Body of pancreas (tissue), 4 donors: Measurements from ENCODE around the gene PARP8. TPM values are rescaled to one million over a fixed set of nuclear protein-coding genes. Genes with fewer than 3 reads are reported as not detected.

ENCODE experiments used
- ATAC-seq: fragments of 150-250 bp; one replicate; pipeline ENCODE4 v1.9.1; 2016
- DNase-seq, 4 donors: peaks; one replicate each; pipeline ENCODE4 v3.0.0-alpha.2; 2019
- H3K27ac ChIP-seq, 4 donors: fragments of 200-600 bp; sonication (generic); 1 replicate in 3 of 4; 2 replicates in 1 of 4; pipeline versions ENCODE4 v1.5.1 to v1.6.1; 2016 to 2019; ENCODE audit warnings: mild to moderate bottlenecking in 1 of 4, mixed read lengths in 1 of 4, moderate library complexity in 1 of 4
- H3K27me3 ChIP-seq, 2 donors: fragments of 200-600 bp; sonication (generic); one replicate each; pipeline ENCODE4 v1.6.0; 2016; ENCODE audit warnings: mild to moderate bottlenecking in 1 of 2
- H3K36me3 ChIP-seq, 2 donors: fragments of 200-600 bp; sonication (generic); replicated peaks in 1 of 2; 2 replicates each; pipeline ENCODE4 v1.5.1; 2016; ENCODE audit warnings: low read depth in 2 of 2; ENCODE audit not compliant: insufficient read depth in 1 of 2
- H3K4me1 ChIP-seq: fragments of 200-600 bp; sonication (generic); one replicate; pipeline ENCODE4 v1.6.0; 2016
- H3K4me3 ChIP-seq, 2 donors: fragments of 200-600 bp; sonication (generic); 1 replicate in 1 of 2; 2 replicates in 1 of 2; pipeline ENCODE4 v1.5.1; 2016 to 2019
- H3K9me3 ChIP-seq, 3 donors: fragments of 200-600 bp; sonication (generic); 1 replicate in 2 of 3; 2 replicates in 1 of 3; pipeline ENCODE4 v1.5.1; 2016
- CTCF ChIP-seq, 7 experiments: fragments of 450-650 bp in 4 of 7; fragments of 200-600 bp in 3 of 7; sonication (generic) in 3 of 7; IDR thresholded peaks; one replicate each; pipeline ENCODE4 v1.5.1; 2016 to 2019; ENCODE audit warnings: antibody characterized with exemption in 7 of 7
- POLR2A ChIP-seq, 3 donors: fragments of 450-650 bp; IDR thresholded peaks; one replicate each; pipeline ENCODE4 v1.6.1; 2016; ENCODE audit warnings: antibody characterized with exemption in 3 of 3, mild to moderate bottlenecking in 2 of 3
- WGBS, 2 donors: methylation state at CpG; one replicate each; pipeline ENCODE4 v1.1.5; 2017; 5-methylcytosine and 5-hydroxymethylcytosine counted together
- intact Hi-C: fragments of 100-400 bp; cut with DNase I; formaldehyde crosslinking; loops from one replicate; pipeline ENCODE4 v1.15.1; 2023
- total RNA-seq, 2 donors: library from RNA; depleted of rRNA; stranded (reverse); fragments of >200 nt; gene quantifications; one replicate each; pipeline ENCODE4 v1.1.0, GENCODE V29; 2016

The PARP8 gene
- total RNA-seq, 2 donors from 2014 or later = 13.5 to 17.9 TPM

- Histone ChIP-seq H3K27ac (peak overlapping the region in 2 of 4 donors; percentile 26 to 38), H3K36me3 (no peaks in the 10 kb centered on the region), H3K27me3 (no peaks in the 10 kb centered on the region), H3K4me3 (no peak overlapping the region), H3K4me1 (no peaks in the 10 kb centered on the region), H3K9me3 (no peaks in the 10 kb centered on the region)
- 36 to 59% methylated on average over 2 of the region's 2 CpGs for WGBS, 2 donors
- DNase-seq (no peak), ATAC-seq (peak; percentile 90)
- intact Hi-C loops = no loop called here
- TF ChIP-seq CTCF (IDR thresholded peaks at IDR 0.05) (no peak), POLR2A (IDR thresholded peaks at IDR 0.05) (no peak)
Observed at GRCh38 chr5:50717651-50718050, 51.2 kb downstream of the PARP8 start.

DNA sequence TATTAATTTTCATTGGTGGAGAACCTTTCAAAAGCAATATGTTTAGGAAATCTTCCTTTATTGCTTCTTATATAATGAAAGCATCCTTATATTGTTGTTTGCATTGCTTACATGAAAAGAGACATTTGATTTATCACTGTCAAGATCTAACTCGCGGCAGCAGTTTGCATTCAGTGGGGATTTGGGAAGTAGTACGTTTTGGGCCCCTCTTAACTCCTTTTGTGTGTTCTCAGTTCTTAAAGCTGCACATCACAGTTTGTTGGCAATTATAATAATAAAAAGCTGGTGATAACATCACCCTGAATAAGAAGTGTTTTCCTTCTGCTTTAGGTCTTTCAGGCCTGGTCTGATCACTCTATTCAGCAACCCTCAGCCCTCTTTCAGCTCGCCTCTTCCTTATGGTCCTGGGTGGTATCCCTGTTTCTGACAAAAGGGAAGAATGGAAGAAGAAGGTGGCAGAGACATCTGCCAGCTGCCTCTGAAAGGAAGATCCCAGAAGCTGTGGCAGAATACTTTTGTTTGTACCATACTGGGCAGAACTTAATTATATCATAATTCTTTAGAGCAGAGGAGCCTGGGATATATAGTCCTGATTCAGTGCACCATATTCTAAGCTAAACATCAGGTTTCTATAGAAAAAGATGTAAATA lies 53.7 kb downstream of the PARP8 start:
- TF ChIP-seq POLR2A (IDR thresholded peaks at IDR 0.05) = no peak
- TF ChIP-seq CTCF (IDR thresholded peaks at IDR 0.05) = no peak
- intact Hi-C loops = no loop called here
- no peaks in the 10 kb centered on the region for H3K27me3 ChIP-seq
- no peak for ATAC-seq
- H3K4me1 ChIP-seq = no peaks in the 10 kb centered on the region
- H3K4me3 ChIP-seq = no peak overlapping the region
- 77 to 82% methylated on average over 4 of the region's 4 CpGs for WGBS, 2 donors
- no peak for DNase-seq
- no peaks in the 10 kb centered on the region for H3K9me3 ChIP-seq
- H3K27ac ChIP-seq = no peak overlapping the region
- H3K36me3 ChIP-seq = no peaks in the 10 kb centered on the region

DNA sequence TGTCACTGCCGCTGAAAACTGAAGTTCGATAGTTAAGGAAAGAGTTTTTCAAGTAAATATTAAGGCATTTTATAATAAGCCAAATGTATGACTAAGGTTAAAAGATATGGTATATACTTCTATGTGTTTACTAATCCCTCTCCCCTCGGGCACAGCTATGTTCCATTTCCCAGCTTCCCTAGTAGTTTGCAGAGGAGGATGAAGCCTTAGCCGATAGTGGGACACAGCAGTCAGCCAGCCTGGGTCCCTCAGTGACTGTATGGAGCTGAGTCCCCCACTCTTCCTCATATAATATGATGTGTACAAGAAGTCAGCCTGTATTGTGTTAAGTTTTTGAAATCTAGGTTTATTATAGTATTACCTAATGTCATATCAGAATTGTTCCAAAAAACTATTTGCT lies 55.8 kb downstream of the PARP8 start:
- WGBS, 2 donors = 80 to 91% methylated on average over 4 of the region's 4 CpGs
- intact Hi-C loops = no loop called here
- Histone ChIP-seq H3K27ac (no peak overlapping the region), H3K4me1 (peaks cover 9% of the 10 kb centered on the region), H3K9me3 (no peaks in the 10 kb centered on the region), H3K36me3 (no peaks in the 10 kb centered on the region), H3K27me3 (no peaks in the 10 kb centered on the region), H3K4me3 (no peak overlapping the region)
- ATAC-seq = no peak
- DNase-seq = no peak
- TF ChIP-seq CTCF (IDR thresholded peaks at IDR 0.05) (no peak), POLR2A (IDR thresholded peaks at IDR 0.05) (no peak)

GRCh38 chr5:50724262-50724661 lies 57.8 kb downstream of the PARP8 start:
- Histone ChIP-seq H3K9me3 (no peaks in the 10 kb centered on the region), H3K4me3 (no peak overlapping the region), H3K36me3 (no peaks in the 10 kb centered on the region), H3K27me3 (no peaks in the 10 kb centered on the region), H3K4me1 (peaks cover 16% of the 10 kb centered on the region), H3K27ac (no peak overlapping the region)
- ATAC-seq = no peak
- no peak for DNase-seq
- intact Hi-C loops = no loop called here
- TF ChIP-seq POLR2A (IDR thresholded peaks at IDR 0.05) = no peak
- no peak for TF ChIP-seq CTCF (IDR thresholded peaks at IDR 0.05)

DNA sequence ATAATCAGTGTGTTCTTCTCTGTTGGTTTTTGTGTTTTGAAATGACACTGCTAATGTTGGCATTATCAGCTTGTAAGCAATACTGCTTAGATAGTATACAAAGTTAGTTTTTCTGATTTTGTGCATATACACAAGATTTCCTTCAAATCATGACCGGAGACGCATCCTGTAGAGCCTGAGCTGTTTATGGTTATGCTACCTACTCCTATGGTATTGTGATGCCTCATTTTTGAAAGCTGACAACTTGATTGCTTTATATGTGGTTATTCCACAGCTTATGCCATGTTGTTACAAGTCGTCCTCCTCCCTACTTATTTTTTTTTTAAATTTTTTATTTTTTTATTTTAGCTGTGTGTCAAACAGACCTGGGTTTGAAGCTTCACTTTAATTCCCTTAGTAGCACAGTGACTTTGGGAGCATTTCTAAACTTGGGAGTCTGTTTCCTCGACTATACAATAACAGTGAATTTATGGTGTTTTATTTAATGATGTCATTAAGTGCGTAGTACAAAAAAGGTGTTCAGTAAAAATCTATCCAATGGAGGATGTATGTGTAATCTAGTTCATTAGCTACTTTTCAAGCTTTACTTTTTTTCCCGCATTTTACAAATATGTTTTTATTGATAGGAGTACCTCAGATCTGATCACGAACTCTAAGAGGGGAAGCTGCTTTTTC lies 59.5 kb downstream of the PARP8 start:
- Histone ChIP-seq H3K4me1 (peaks cover 19% of the 10 kb centered on the region), H3K9me3 (no peaks in the 10 kb centered on the region), H3K36me3 (no peaks in the 10 kb centered on the region), H3K27ac (no peak overlapping the region), H3K4me3 (no peak overlapping the region), H3K27me3 (no peaks in the 10 kb centered on the region)
- TF ChIP-seq CTCF (IDR thresholded peaks at IDR 0.05) = no peak
- no peak for TF ChIP-seq POLR2A (IDR thresholded peaks at IDR 0.05)
- ATAC-seq (no peak), DNase-seq (no peak)
- WGBS, 2 donors = 77 to 82% methylated on average over 7 of the region's 7 CpGs
- intact Hi-C loops = no loop called here
